D721Med (cell line): ENCODE results near the gene BCR.
A peak's percentile ranks its signal among the peaks of the same experiment; 100 is the strongest.

Experiments used
- DNase-seq: peaks from one replicate; pipeline ENCODE4 v3.0.0; 2011; ENCODE audit warnings: low spot score; ENCODE audit not compliant: insufficient read length
- FAIRE-seq: peaks from 2 replicates; lab custom pipeline; 2011; peaks lifted over from hg19 to GRCh38; lab: Jason Lieb, UNC
- TF ChIP-seq, protein P1 (sequence below): IDR thresholded peaks from 2 replicates; pipeline ENCODE4 v1.5.1; 2012; ENCODE audit warnings: mild to moderate bottlenecking, control low read depth; ENCODE audit not compliant: insufficient read depth; ENCODE audit errors: missing control alignments

BCR gene

DNA sequence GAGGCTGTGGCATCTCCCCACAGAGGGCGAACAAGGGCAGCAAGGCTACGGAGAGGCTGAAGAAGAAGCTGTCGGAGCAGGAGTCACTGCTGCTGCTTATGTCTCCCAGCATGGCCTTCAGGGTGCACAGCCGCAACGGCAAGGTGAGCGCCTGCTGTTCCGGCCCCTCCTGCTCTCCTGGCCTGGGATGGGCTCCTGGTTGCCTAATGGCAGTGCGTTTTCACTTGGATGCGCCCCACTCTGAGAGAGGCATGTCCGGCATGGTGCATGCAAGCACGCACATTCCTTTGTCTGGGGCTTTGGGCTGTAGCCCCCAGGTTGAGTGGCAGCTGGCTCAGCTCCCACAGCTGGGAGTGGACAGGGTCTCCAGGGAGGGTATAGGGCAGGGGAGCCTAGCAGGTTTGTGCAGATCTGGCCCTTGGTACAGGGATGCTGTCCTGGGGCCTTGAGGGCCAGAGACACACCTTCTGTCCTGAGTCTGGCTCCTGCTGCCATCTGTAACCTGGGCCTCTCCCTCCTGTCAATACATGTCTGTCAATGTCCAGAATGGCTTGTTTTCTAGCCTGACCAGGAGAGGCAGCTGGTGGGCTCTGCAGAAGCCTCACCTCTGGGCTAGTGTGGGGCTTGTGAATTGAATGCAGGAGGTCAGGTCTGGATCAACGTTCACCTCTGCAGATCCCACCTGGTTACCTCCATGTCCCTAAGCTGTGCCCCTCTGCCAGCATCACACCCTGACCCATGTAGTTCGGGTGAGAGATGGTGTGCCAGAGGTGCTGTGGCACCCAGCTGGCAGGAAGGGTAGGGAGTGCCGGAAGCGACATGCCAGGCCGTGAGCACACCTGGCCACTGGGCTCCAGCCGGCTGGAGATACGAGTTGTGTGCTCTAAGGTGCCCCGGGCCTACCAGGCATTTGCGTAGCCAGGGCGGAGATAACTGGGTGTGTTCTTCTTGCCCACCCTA is 107.1 kb downstream of the BCR start:
- DNase-seq (no peak), FAIRE-seq (no peak)
- TF ChIP-seq, protein P1, sequence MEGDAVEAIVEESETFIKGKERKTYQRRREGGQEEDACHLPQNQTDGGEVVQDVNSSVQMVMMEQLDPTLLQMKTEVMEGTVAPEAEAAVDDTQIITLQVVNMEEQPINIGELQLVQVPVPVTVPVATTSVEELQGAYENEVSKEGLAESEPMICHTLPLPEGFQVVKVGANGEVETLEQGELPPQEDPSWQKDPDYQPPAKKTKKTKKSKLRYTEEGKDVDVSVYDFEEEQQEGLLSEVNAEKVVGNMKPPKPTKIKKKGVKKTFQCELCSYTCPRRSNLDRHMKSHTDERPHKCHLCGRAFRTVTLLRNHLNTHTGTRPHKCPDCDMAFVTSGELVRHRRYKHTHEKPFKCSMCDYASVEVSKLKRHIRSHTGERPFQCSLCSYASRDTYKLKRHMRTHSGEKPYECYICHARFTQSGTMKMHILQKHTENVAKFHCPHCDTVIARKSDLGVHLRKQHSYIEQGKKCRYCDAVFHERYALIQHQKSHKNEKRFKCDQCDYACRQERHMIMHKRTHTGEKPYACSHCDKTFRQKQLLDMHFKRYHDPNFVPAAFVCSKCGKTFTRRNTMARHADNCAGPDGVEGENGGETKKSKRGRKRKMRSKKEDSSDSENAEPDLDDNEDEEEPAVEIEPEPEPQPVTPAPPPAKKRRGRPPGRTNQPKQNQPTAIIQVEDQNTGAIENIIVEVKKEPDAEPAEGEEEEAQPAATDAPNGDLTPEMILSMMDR: no peak

DNA sequence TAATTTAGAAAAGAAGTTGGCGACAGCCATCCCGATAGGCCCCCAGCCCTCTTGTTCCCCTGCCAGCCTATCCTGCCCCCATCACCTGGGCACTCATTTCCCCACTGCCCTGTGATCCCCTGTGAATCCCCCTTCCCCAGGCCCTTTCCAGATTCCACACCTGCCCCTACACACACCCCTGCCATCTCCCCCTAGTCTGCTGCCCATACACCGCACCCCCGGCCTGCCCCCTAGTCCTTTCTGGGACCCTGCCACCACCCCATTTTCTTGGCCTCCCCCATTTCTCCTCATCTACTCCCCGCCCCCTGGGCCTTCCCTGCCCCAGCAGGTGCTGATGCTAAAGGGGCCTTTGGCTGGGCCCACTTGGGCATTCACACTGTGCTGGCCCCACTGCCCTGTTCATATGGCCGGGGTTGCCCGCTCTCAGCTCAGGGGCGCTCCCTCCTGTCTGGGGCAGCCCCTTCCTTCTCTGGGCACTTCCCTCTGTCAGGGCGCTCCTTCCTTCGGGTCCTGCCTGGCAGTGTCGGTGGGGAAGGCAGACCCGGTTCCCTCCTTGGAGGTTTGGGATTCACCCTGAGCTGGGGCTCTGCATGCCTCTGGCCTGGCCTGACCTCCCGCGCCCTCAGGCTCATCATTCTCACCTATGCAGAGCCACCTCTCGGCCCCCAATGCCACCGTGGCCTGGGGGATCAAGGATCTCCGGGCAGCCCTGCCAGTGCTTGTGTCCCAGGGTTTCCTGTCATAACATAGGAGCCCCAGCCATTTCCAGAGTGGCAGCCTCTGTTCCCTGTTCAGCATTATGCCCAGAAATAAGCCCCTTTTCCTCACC is 108.2 kb downstream of the BCR start:
- TF ChIP-seq, protein P1: no peak
- FAIRE-seq (no peak), DNase-seq (no peak)

DNA sequence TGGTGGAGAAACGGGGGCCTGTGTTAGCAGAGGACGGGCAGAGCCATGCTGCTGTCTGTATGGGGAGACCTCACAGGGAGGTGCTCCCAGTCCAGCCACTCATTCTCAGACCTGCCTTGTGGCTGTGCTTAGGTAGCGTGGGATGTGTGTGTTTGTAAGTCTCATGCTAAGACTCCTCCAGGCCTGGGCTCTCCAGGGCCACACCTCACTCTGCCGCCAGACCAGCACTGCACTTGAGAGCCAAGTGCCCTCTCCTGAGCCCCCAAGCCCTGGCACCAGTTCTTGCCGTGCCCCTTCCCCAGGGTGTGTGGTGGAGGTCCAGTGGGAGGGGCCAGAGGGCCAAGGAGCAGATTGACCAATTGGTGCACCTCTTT is 108.8 kb downstream of the BCR start:
- TF ChIP-seq, protein P1: no peak
- FAIRE-seq (no peak), DNase-seq (no peak)

DNA sequence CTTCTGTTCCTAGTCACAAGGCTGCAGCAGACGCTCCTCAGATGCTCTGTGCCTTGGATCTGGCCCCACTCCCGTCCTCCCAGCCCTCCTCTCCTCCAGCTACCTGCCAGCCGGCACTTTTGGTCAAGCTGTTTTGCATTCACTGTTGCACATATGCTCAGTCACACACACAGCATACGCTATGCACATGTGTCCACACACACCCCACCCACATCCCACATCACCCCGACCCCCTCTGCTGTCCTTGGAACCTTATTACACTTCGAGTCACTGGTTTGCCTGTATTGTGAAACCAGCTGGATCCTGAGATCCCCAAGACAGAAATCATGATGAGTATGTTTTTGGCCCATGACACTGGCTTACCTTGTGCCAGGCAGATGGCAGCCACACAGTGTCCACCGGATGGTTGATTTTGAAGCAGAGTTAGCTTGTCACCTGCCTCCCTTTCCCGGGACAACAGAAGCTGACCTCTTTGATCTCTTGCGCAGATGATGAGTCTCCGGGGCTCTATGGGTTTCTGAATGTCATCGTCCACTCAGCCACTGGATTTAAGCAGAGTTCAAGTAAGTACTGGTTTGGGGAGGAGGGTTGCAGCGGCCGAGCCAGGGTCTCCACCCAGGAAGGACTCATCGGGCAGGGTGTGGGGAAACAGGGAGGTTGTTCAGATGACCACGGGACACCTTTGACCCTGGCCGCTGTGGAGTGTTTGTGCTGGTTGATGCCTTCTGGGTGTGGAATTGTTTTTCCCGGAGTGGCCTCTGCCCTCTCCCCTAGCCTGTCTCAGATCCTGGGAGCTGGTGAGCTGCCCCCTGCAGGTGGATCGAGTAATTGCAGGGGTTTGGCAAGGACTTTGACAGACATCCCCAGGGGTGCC is 109.8 kb downstream of the BCR start:
- FAIRE-seq (no peak), DNase-seq (peak; percentile 95)
- TF ChIP-seq, protein P1: peak; percentile 62

DNA sequence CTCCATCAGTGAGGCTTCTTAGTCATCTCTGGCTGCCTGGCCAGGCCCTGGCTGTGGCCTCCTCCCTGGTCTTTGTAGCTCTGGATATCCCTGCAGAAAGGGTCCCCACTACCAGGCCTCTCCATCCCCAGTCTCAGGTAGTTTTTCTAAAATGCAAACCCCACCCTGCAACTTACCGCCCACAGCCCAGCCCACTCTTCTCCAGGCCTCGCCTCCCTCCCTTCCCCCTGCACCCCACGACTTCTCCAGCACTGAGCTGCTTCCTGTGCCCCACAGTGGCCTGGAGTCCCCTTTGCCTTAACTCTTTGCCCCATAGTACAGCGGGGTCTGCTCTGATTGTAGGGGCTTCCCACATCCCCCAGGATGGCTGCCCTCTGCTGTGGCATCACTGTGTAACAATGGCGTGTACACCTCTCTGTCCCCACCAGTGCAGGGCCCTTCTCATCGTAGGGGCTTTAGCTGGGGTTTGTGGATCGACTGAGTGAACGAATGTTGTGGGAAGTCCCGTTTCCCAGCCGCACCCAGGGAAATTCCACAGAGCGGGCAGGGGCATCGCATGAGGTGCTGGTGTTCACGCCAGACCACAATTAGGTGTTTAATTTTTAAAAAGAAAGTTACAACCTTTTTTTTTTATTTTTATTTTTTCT is 111.6 kb downstream of the BCR start:
- FAIRE-seq: no peak
- no peak for DNase-seq
- TF ChIP-seq, protein P1: no peak
